ENCODE measurements around the gene C1orf122. TPM values are rescaled to one million over a fixed set of nuclear protein-coding genes. Genes with fewer than 3 reads are reported as not detected.

C1orf122 gene
- polyA plus RNA-seq, 2 of the 4 experiments (the other 2 are of a cell fraction), result 21.3 to 29.1 TPM

- FAIRE-seq (no peak), DNase-seq (ENCODE audit: low read depth in 1 of 2, low spot score in 1 of 2) (no peak), ATAC-seq (no peak)
- ChIA-PET POLR2A (no interaction called here), CTCF (no interaction called here)
- Histone ChIP-seq H3K4me3 (no peak overlapping the region), H3K4me1 (no peaks in the 10 kb centered on the region), H3K4me2 (no peak overlapping the region), H3K27ac (no peak overlapping the region), H3K9me3 (no peaks in the 10 kb centered on the region)
- WGBS (ENCODE audit: missing lambda C conversion rate), result 73% methylated on average over 33 of the region's 68 CpGs
- no peak for TF ChIP-seq PHF8 (IDR thresholded peaks at IDR 0.05; ENCODE audit: borderline replicate concordance, low read depth)
- TF ChIP-seq MAX (IDR thresholded peaks at IDR 0.05), result no peak
- TF ChIP-seq ELK1 (IDR thresholded peaks at IDR 0.05; ENCODE audit: low read depth, low read length), result no peak
- TF ChIP-seq RFX5 (IDR thresholded peaks at IDR 0.05), result no peak
Observed at GRCh38 chr1:37761416-37762095, 46.0 kb upstream of the C1orf122 start.

- CTCF ChIA-PET, result interaction anchor here (1.6 kb wide), 1 partner anchor 8 kb away, joined by 4 read pairs; no protein-coding TSS in a partner anchor
Observed at GRCh38 chr1:37762516-37762915, 45.1 kb upstream of the C1orf122 start.

GRCh38 chr1:37763791-37764413 lies 43.7 kb upstream of the C1orf122 start:
- ChIA-PET CTCF (interaction anchor here (1.2 to 1.6 kb wide), 2 partner anchors 9 to 23 kb away, joined by 3 to 4 read pairs; no protein-coding TSS in a partner anchor), POLR2A (no interaction called here)
- no peak for TF ChIP-seq HMGXB4 (CRISPR knock-in tag; IDR thresholded peaks at IDR 0.05; ENCODE audit: borderline replicate concordance)
- no peak for TF ChIP-seq CBX2 (IDR thresholded peaks at IDR 0.05; ENCODE audit: borderline replicate concordance, low read depth)
- no peak for TF ChIP-seq ZFP36 (IDR thresholded peaks at IDR 0.05; ENCODE audit: borderline replicate concordance, partially characterized antibody)
- no peak for TF ChIP-seq BHLHE40 (IDR thresholded peaks at IDR 0.05; ENCODE audit: low read depth, low read length)
- no peak for TF ChIP-seq USF2 (IDR thresholded peaks at IDR 0.05)
- no peak for TF ChIP-seq RNF2 (IDR thresholded peaks at IDR 0.05; ENCODE audit: borderline replicate concordance, low read depth)
- no peak for TF ChIP-seq HOXB13 (CRISPR knock-in tag; IDR thresholded peaks at IDR 0.05; ENCODE audit: low read depth)
- no peak for TF ChIP-seq KDM1A (IDR thresholded peaks at IDR 0.05; ENCODE audit: low read depth)
- TF ChIP-seq SREBF2 (IDR thresholded peaks at IDR 0.05), result no peak
- 20% methylated on average over 3 of the region's 25 CpGs for WGBS (ENCODE audit: missing lambda C conversion rate)
- Histone ChIP-seq H3K9me3 (no peaks in the 10 kb centered on the region), H3K27ac (no peak overlapping the region), H3K4me1 (no peaks in the 10 kb centered on the region), H3K4me3 (no peak overlapping the region), H3K4me2 (no peak overlapping the region)
- FAIRE-seq (no peak), DNase-seq (ENCODE audit: low read depth in 1 of 2, low spot score in 1 of 2) (no peak), ATAC-seq (no peak)

More at GRCh38 chr1:37762516-37762915, 45.1 kb upstream of the C1orf122 start:
- no peaks in the 10 kb centered on the region for H3K4me1 ChIP-seq
- H3K9me3 ChIP-seq, result no peaks in the 10 kb centered on the region
- 0% methylated on average over 2 of the region's 2 CpGs for WGBS (ENCODE audit: missing lambda C conversion rate)
- H3K4me2 ChIP-seq, result no peak overlapping the region
- H3K4me3 ChIP-seq, result no peak overlapping the region
- no peak for TF ChIP-seq CBX2 (IDR thresholded peaks at IDR 0.05; ENCODE audit: borderline replicate concordance, low read depth)
- TF ChIP-seq E2F6 (IDR thresholded peaks at IDR 0.05; ENCODE audit: borderline replicate concordance, low read depth), result no peak
- no peak for TF ChIP-seq NPAS2 (CRISPR knock-in tag; IDR thresholded peaks at IDR 0.05; ENCODE audit: borderline replicate concordance)
- TF ChIP-seq HOXA7 (CRISPR knock-in tag; IDR thresholded peaks at IDR 0.05), result no peak
- TF ChIP-seq TFCP2L1 (CRISPR knock-in tag; IDR thresholded peaks at IDR 0.05), result no peak
- no peak for TF ChIP-seq TP53 (CRISPR knock-in tag; IDR thresholded peaks at IDR 0.05)
- TF ChIP-seq RFX5 (IDR thresholded peaks at IDR 0.05), result no peak
- TF ChIP-seq ZC3H11A (IDR thresholded peaks at IDR 0.05), result no peak
- TF ChIP-seq ATOH8 (CRISPR knock-in tag; IDR thresholded peaks at IDR 0.05; ENCODE audit: low read depth), result no peak
- no peak for TF ChIP-seq FOXS1 (CRISPR knock-in tag; IDR thresholded peaks at IDR 0.05)
- no peak for TF ChIP-seq CHD2 (IDR thresholded peaks at IDR 0.05; ENCODE audit: low read length, partially characterized antibody)
- no peak for TF ChIP-seq NFE2L2 (conservative IDR thresholded peaks at IDR 0.05; ENCODE audit: low read length)
- TF ChIP-seq HOXB13 (CRISPR knock-in tag; IDR thresholded peaks at IDR 0.05; ENCODE audit: low read depth), result no peak
- TF ChIP-seq EP300 (IDR thresholded peaks at IDR 0.05), result no peak
- no peak for TF ChIP-seq ELK1 (IDR thresholded peaks at IDR 0.05; ENCODE audit: low read depth, low read length)
- no peak for TF ChIP-seq SREBF2 (IDR thresholded peaks at IDR 0.05)
- no peak overlapping the region for H3K27ac ChIP-seq
- ATAC-seq (no peak), DNase-seq (ENCODE audit: low read depth in 1 of 2, low spot score in 1 of 2) (no peak), FAIRE-seq (no peak)
- POLR2A ChIA-PET, result no interaction called here

Measured in A549 (cell line).